Transverse colon (tissue), 4 donors: ENCODE measurements around the gene FZD10.

Experiments used
- EP300 ChIP-seq: sonication (generic); formaldehyde crosslinking; IDR thresholded peaks from one replicate; pipeline ENCODE4 v1.6.1; 2017; ENCODE audit warnings: antibody characterized with exemption, low read depth
- POLR2A ChIP-seq: fragments of 450-650 bp; IDR thresholded peaks from one replicate; pipeline ENCODE4 v1.6.1; 2016; ENCODE audit warnings: antibody characterized with exemption, mild to moderate bottlenecking, moderate library complexity
- POLR2AphosphoS5 ChIP-seq, 3 donors: sonication (generic); formaldehyde crosslinking; IDR thresholded peaks; one replicate each; pipeline ENCODE4 v1.6.1; 2016; ENCODE audit warnings: antibody characterized with exemption in 3 of 3
- TF ChIP-seq, protein P1 (sequence below), 5 experiments: fragments of 200-600 bp in 3 of 5; fragments of 450-650 bp in 2 of 5; sonication (generic) in 3 of 5; IDR thresholded peaks; 1 replicate in 2 of 5; 2 replicates in 3 of 5; pipeline ENCODE4 v1.5.1; 2016 to 2017; ENCODE audit warnings: antibody characterized with exemption in 5 of 5, inconsistent platforms in 3 of 5, mild to moderate bottlenecking in 2 of 5, moderate library complexity in 1 of 5

DNA sequence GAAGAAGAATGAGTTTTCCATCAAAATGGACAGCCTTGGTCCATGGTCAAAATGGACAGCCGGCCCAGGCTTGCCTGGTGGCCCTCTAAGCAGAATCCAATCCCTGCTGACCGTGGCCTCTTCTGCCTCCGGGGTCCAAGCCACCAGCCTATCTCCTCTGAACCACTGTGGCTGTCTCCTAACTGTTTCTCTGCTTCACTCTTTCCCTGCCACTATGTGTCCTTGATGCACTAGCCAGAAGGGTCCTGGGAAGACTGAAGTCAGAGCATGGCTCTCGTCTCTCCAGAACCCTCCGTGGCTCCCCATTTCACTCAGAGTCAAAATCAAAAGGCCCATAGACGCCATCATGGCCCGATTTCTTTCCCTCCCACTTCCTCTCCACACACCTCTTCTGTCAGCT is 8.5 kb upstream of the FZD10 start:
- TF ChIP-seq, protein P1, sequence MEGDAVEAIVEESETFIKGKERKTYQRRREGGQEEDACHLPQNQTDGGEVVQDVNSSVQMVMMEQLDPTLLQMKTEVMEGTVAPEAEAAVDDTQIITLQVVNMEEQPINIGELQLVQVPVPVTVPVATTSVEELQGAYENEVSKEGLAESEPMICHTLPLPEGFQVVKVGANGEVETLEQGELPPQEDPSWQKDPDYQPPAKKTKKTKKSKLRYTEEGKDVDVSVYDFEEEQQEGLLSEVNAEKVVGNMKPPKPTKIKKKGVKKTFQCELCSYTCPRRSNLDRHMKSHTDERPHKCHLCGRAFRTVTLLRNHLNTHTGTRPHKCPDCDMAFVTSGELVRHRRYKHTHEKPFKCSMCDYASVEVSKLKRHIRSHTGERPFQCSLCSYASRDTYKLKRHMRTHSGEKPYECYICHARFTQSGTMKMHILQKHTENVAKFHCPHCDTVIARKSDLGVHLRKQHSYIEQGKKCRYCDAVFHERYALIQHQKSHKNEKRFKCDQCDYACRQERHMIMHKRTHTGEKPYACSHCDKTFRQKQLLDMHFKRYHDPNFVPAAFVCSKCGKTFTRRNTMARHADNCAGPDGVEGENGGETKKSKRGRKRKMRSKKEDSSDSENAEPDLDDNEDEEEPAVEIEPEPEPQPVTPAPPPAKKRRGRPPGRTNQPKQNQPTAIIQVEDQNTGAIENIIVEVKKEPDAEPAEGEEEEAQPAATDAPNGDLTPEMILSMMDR (IDR thresholded peaks at IDR 0.05) = no peak
- TF ChIP-seq POLR2AphosphoS5 (IDR thresholded peaks at IDR 0.05) (no peak), POLR2A (no peak), EP300 (no peak)
